ENCODE measurements around the gene NUDT17. TPM values are rescaled to one million over a fixed set of nuclear protein-coding genes. Genes with fewer than 3 reads are reported as not detected.

The NUDT17 gene
- total and polyA plus RNA-seq, 9 of the 15 experiments (the other 6 are each of a cell fraction or from before 2014, with no cell fraction given): 2.1 to 10.0 (median 6.1) TPM

- H3K4me3 ChIP-seq: peak overlapping the region; percentile 4; the same call in 1 of the 2 replicates
- no TSS peak for BruUV-seq (replicated peaks)
- TF ChIP-seq HINFP (tag; conservative IDR thresholded peaks at IDR 0.05; ENCODE audit: low read depth) (0 out of 2 replicates have a peak, but pooled peaks have one; percentile 24), ZNF395 (CRISPR knock-in tag; IDR thresholded peaks at IDR 0.05) (0 out of 2 replicates have a peak, but pooled peaks have one; percentile 38), CBFA2T2 (conservative IDR thresholded peaks at IDR 0.05) (0 out of 2 replicates have a peak, but pooled peaks have one; percentile 26), CEBPG (CRISPR knock-in tag; IDR thresholded peaks at IDR 0.05) (no peak), CEBPG (tag; conservative IDR thresholded peaks at IDR 0.05 in 1 of 2, IDR thresholded peaks at IDR 0.05 in 1 of 2) (no peak), STAT5B (CRISPR knock-in tag; IDR thresholded peaks at IDR 0.05) (no peak), SMARCE1 (IDR thresholded peaks at IDR 0.05) (peak; percentile 10; the same call in 1 of the 2 replicates), ZNF143 (CRISPR knock-in tag; IDR thresholded peaks at IDR 0.05) (no peak), BACH1 (tag; IDR thresholded peaks at IDR 0.05) (peak; percentile 45; the same call in 1 of the 2 replicates), ARID1B (IDR thresholded peaks at IDR 0.05) (peak; percentile 67), SNRNP70 (optimal IDR thresholded peaks at IDR 0.05; ENCODE audit: low read depth, low read length) (no peak), MTA1 (IDR thresholded peaks at IDR 0.05; ENCODE audit: borderline replicate concordance) (no peak), CCAR2 (IDR thresholded peaks at IDR 0.05; ENCODE audit: low read depth, low read length) (no peak), ELF2 (CRISPR knock-in tag; IDR thresholded peaks at IDR 0.05) (no peak), RFX5 (IDR thresholded peaks at IDR 0.05; ENCODE audit: low read depth, low read length) (no peak), IRF1 (CRISPR knock-in tag; IDR thresholded peaks at IDR 0.05; ENCODE audit: borderline replicate concordance) (no peak), KAT8 (IDR thresholded peaks at IDR 0.05; ENCODE audit: low read depth) (no peak), RBM14 (IDR thresholded peaks at IDR 0.05; ENCODE audit: borderline replicate concordance, insufficient read depth, low read depth, low read length) (no peak), ZKSCAN3 (CRISPR knock-in tag; IDR thresholded peaks at IDR 0.05) (no peak), CREM (IDR thresholded peaks at IDR 0.05; ENCODE audit: low read depth) (peak; percentile 41; the same call in 1 of the 2 replicates)
Observed at GRCh38 chr1:145892486-145893087, 47.2 kb downstream of the NUDT17 start.

More at GRCh38 chr1:145892486-145893087, 47.2 kb downstream of the NUDT17 start:
- in situ Hi-C loops (cut with MboI) (no loop called here), intact Hi-C loops (cut with micrococcal nuclease) (loop anchor here (1.0 to 2.0 kb wide), 4 partner anchors 18 to 114 kb away; partner anchors contain the start of genes ITGA10 and NUDT17)
- Histone ChIP-seq H3K79me2 (ENCODE audit: control insufficient read depth, insufficient read depth, low read length) (no peaks in the 10 kb centered on the region), H3K27ac (ENCODE audit: extremely low read depth, low read depth, low read length) (peak overlapping the region; percentile 40; the same call in 2 of the 3 replicates), H4K20me1 (replicated peaks; ENCODE audit: control insufficient read depth, insufficient read depth, low read length) (no peaks in the 10 kb centered on the region), H3K9me1 (ENCODE audit: control insufficient read depth, insufficient read depth, low read length) (no peaks in the 10 kb centered on the region), H3K4me1 (replicated peaks in 1 of 2; ENCODE audit: control insufficient read depth in 2 of 2, insufficient read depth in 2 of 2, low read length in 2 of 2) (peaks cover 15 to 28% of the 10 kb centered on the region in 2 experiments), H2AFZ (ENCODE audit: low read depth, low read length) (peak overlapping the region; percentile 93), H3K9ac (ENCODE audit: insufficient read depth in 1 of 2, low read depth in 2 of 2, low read length in 2 of 2) (peak overlapping the region; percentile 45 to 85; a peak in 2 of 4 replicates), H3K4me2 (ENCODE audit: insufficient read depth, low read length) (peak overlapping the region; percentile 72), H3K36me3 (ENCODE audit: control insufficient read depth, insufficient read depth, low read length) (no peaks in the 10 kb centered on the region), H3K27me3 (ENCODE audit: control insufficient read depth in 2 of 2, insufficient read depth in 2 of 2, low read length in 2 of 2) (no peaks in the 10 kb centered on the region), H3K9me3 (replicated peaks; ENCODE audit: control insufficient read depth, insufficient read depth, low read depth, low read length) (no peaks in the 10 kb centered on the region)
- WGBS (ENCODE audit: insufficient coverage, low coverage, missing lambda C conversion rate): 0% methylated on average over 3 of the region's 3 CpGs
- FAIRE-seq: peak; percentile 86
- ChIA-PET CTCF (ENCODE audit: low intra/inter-chr PET ratio) (interaction anchor here (1.3 to 2.6 kb wide), 3 partner anchors 18 to 121 kb away, joined by 3 to 32 read pairs (median 7); no protein-coding TSS in a partner anchor), POLR2A (interaction anchor here (0.5 to 2.0 kb wide), 15 partner anchors 10 to 159 kb away, joined by 3 to 11 read pairs (median 4); partner anchors contain the start of genes ANKRD34A, PIAS3, POLR3GL and RBM8A)
- ATAC-seq: peak; percentile 55
- DNase-seq (ENCODE audit: extremely low read depth in 1 of 4, low spot score in 3 of 4): peak in 2 of 4 experiments; percentile 46 to 74
